ENCODE measurements around the gene LTB. TPM values are rescaled to one million over a fixed set of nuclear protein-coding genes. Genes with fewer than 3 reads are reported as not detected.

Gene LTB
- polyA plus RNA-seq, 3 donors = 12.6 to 25.5 (median 21.6) TPM

GRCh38 chr6:31622684-31623091, 40.5 kb upstream of the LTB start:
- Histone ChIP-seq H3K36me3 (replicated peaks in 1 of 2; ENCODE audit: control insufficient read depth in 1 of 2, insufficient read depth in 2 of 2, low read length in 2 of 2) (peaks cover 42 to 47% of the 10 kb centered on the region in 2 donors), H3K9ac (ENCODE audit: insufficient read depth, low read length, poor library complexity, severe bottlenecking) (no peak overlapping the region), H3K4me2 (replicated peaks; ENCODE audit: extremely low read depth, low read length, poor library complexity, severe bottlenecking) (peak overlapping the region; percentile 95), H3K79me2 (ENCODE audit: insufficient read depth, low read length) (peaks cover 86% of the 10 kb centered on the region), H3K27me3 (ENCODE audit: control insufficient read depth in 2 of 2, insufficient read depth in 2 of 2, low read length in 2 of 2) (no peaks in the 10 kb centered on the region), H4K20me1 (ENCODE audit: insufficient read depth, low read length) (peaks cover 31% of the 10 kb centered on the region), H3K4me1 (ENCODE audit: control insufficient read depth in 1 of 2, insufficient read depth in 2 of 2, low read length in 2 of 2) (peaks cover 31 to 36% of the 10 kb centered on the region in 2 donors), H3K9me3 (replicated peaks in 1 of 2; ENCODE audit: control insufficient read depth in 1 of 2, insufficient read depth in 1 of 2, low read length in 2 of 2) (no peaks in the 10 kb centered on the region), H3K27ac (ENCODE audit: low read depth in 1 of 2, low read length in 2 of 2) (peak overlapping the region; percentile 36 to 95), H3K4me3 (replicated peaks in 1 of 3; ENCODE audit: low read depth in 2 of 3, low read length in 3 of 3) (peak overlapping the region in 1 of 3 experiments; percentile 97), H2AFZ (ENCODE audit: insufficient read depth, low read depth, low read length, poor library complexity, severe bottlenecking) (no peak overlapping the region)
- H3K4me3 Mint-ChIP-seq = peak overlapping the region in 1 of 2 donors; percentile 37
- peak in 2 of 3 donors; percentile 34 to 37 for DNase-seq
- no peaks in the 10 kb centered on the region for H3K9me3 Mint-ChIP-seq
- intact Hi-C loops (cut with micrococcal nuclease) = loop anchor here in 1 of 2 donors (5.0 kb wide), 1 partner anchor 45 kb away; the partner anchor contains the start of genes CSNK2B and LY6G5B
- peaks cover 34% of the 10 kb centered on the region for H3K4me1 Mint-ChIP-seq
- 44% methylated on average over 1 of the region's 10 CpGs for WGBS (ENCODE audit: insufficient coverage)
- H3K27ac Mint-ChIP-seq = peak overlapping the region; percentile 73 to 100 (median 86)
- TF ChIP-seq CTCF (IDR thresholded peaks at IDR 0.05) = no peak
- H3K27me3 Mint-ChIP-seq (ENCODE audit: low read depth in 3 of 3) = peaks cover 0 to 1% (median 0%) of the 10 kb centered on the region in 3 donors
- peaks cover 45 to 54% of the 10 kb centered on the region in 2 donors for H3K36me3 Mint-ChIP-seq

GRCh38 chr6:31621991-31622390, 39.8 kb upstream of the LTB start:
- H4K20me1 ChIP-seq (ENCODE audit: insufficient read depth, low read length) = peaks cover 25% of the 10 kb centered on the region
- H3K36me3 Mint-ChIP-seq = peaks cover 40 to 53% of the 10 kb centered on the region in 2 donors
- H3K4me2 ChIP-seq (replicated peaks; ENCODE audit: extremely low read depth, low read length, poor library complexity, severe bottlenecking) = peak overlapping the region; percentile 95
- peak overlapping the region; percentile 24 to 95 for H3K27ac ChIP-seq (ENCODE audit: low read depth in 1 of 2, low read length in 2 of 2)
- no peaks in the 10 kb centered on the region for H3K9me3 Mint-ChIP-seq
- no peaks in the 10 kb centered on the region for H3K9me3 ChIP-seq (replicated peaks in 1 of 2; ENCODE audit: control insufficient read depth in 1 of 2, insufficient read depth in 1 of 2, low read length in 2 of 2)
- H3K79me2 ChIP-seq (ENCODE audit: insufficient read depth, low read length) = peaks cover 88% of the 10 kb centered on the region
- peaks cover 0 to 1% (median 0%) of the 10 kb centered on the region in 3 donors for H3K27me3 Mint-ChIP-seq (ENCODE audit: low read depth in 3 of 3)
- H3K4me1 Mint-ChIP-seq = peaks cover 40% of the 10 kb centered on the region
- intact Hi-C loops (cut with micrococcal nuclease) = loop anchor here (2.0 to 5.0 kb wide), 2 partner anchors 31 to 45 kb away; partner anchors contain the start of genes BAG6 (in 2 of the 2), CSNK2B (in 1 of the 2) and LY6G5B (in 1 of the 2)
- no peaks in the 10 kb centered on the region for H3K27me3 ChIP-seq (ENCODE audit: control insufficient read depth in 2 of 2, insufficient read depth in 2 of 2, low read length in 2 of 2)
- no peak overlapping the region for H2AFZ ChIP-seq (ENCODE audit: insufficient read depth, low read depth, low read length, poor library complexity, severe bottlenecking)
- whole genome bisulfite sequencing (ENCODE audit: insufficient coverage) = 18% methylated on average over 1 of the region's 4 CpGs
- peak overlapping the region; percentile 73 to 100 (median 95) for H3K27ac Mint-ChIP-seq
- H3K36me3 ChIP-seq (replicated peaks in 1 of 2; ENCODE audit: control insufficient read depth in 1 of 2, insufficient read depth in 2 of 2, low read length in 2 of 2) = peaks cover 38 to 45% of the 10 kb centered on the region in 2 donors
- H3K4me3 Mint-ChIP-seq = peak overlapping the region; percentile 89 to 96
- DNase-seq = no peak
- H3K4me1 ChIP-seq (ENCODE audit: control insufficient read depth in 1 of 2, insufficient read depth in 2 of 2, low read length in 2 of 2) = peaks cover 36 to 43% of the 10 kb centered on the region in 2 donors
- peak overlapping the region in 1 of 3 experiments; percentile 97 for H3K4me3 ChIP-seq (replicated peaks in 1 of 3; ENCODE audit: low read depth in 2 of 3, low read length in 3 of 3)
- H3K9ac ChIP-seq (ENCODE audit: insufficient read depth, low read length, poor library complexity, severe bottlenecking) = no peak overlapping the region
- no peak for TF ChIP-seq CTCF (IDR thresholded peaks at IDR 0.05)

All from CD14-positive monocyte (primary cell).